MM.1S (cell line): ENCODE data around the gene CYTL1.

Experiments
- DNase-seq: peaks from one replicate; pipeline ENCODE4 v3.0.0-alpha.2; 2015
- H2AFZ ChIP-seq: fragments of 300-600 bp; sonication (generic); 2 replicates; pipeline ENCODE4 v1.6.0; 2016; ENCODE audit warnings: antibody characterized with exemption, low read length
- H3F3A ChIP-seq: fragments of 300-600 bp; sonication (generic); 2 replicates; pipeline ENCODE4 v1.6.1; 2016; ENCODE audit warnings: mild to moderate bottlenecking, antibody characterized with exemption, low read length, moderate library complexity, mixed read lengths; ENCODE audit not compliant: insufficient read depth
- H3K27ac ChIP-seq: fragments of 300-600 bp; sonication (generic); 2 replicates; pipeline ENCODE4 v1.5.1; 2016; ENCODE audit warnings: mild to moderate bottlenecking, low read length
- H3K27me3 ChIP-seq: fragments of 300-600 bp; sonication (generic); replicated peaks from 2 replicates; pipeline ENCODE4 v1.6.0; 2016; ENCODE audit warnings: low read length; ENCODE audit not compliant: insufficient read depth
- H3K36me3 ChIP-seq: fragments of 300-600 bp; sonication (generic); replicated peaks from 2 replicates; pipeline ENCODE4 v1.6.1; 2016; ENCODE audit warnings: mild to moderate bottlenecking, low read length, mixed read lengths; ENCODE audit not compliant: insufficient read depth
- H3K4me1 ChIP-seq: fragments of 300-600 bp; sonication (generic); 2 replicates; pipeline ENCODE4 v1.6.1; 2016; ENCODE audit warnings: low read length, mixed read lengths
- H3K4me2 ChIP-seq: fragments of 300-600 bp; sonication (generic); 2 replicates; pipeline ENCODE4 v1.6.0; 2016; ENCODE audit warnings: low read depth, low read length
- H3K4me3 ChIP-seq: fragments of 300-600 bp; sonication (generic); 2 replicates; pipeline ENCODE4 v1.5.1; 2016; ENCODE audit warnings: low read length, mixed read lengths
- H3K79me2 ChIP-seq: fragments of 300-600 bp; sonication (generic); 2 replicates; pipeline ENCODE4 v1.6.1; 2016; ENCODE audit warnings: mixed run types, low read length, mixed read lengths
- H3K9ac ChIP-seq: fragments of 300-600 bp; sonication (generic); 2 replicates; pipeline ENCODE4 v1.6.1; 2016; ENCODE audit warnings: low read length, mixed read lengths
- H3K9me2 ChIP-seq: fragments of 300-600 bp; sonication (generic); replicated peaks from 2 replicates; pipeline ENCODE4 v1.6.1; 2016; ENCODE audit warnings: mild to moderate bottlenecking, low read length, mixed read lengths; ENCODE audit not compliant: insufficient read depth
- H3K9me3 ChIP-seq: fragments of 300-600 bp; sonication (generic); replicated peaks from 2 replicates; pipeline ENCODE4 v1.6.1; 2016; ENCODE audit warnings: mild to moderate bottlenecking, low read length, mixed read lengths; ENCODE audit not compliant: insufficient read depth
- H4K20me1 ChIP-seq: fragments of 300-600 bp; sonication (generic); 2 replicates; pipeline ENCODE4 v1.6.1; 2016; ENCODE audit warnings: mild to moderate bottlenecking, low read length, moderate library complexity, mixed read lengths; ENCODE audit not compliant: insufficient read depth
- CTCF ChIP-seq: fragments of 300-600 bp; sonication (generic); IDR thresholded peaks from 2 replicates; pipeline ENCODE4 v1.5.1; 2016; ENCODE audit warnings: antibody characterized with exemption, low read length, mixed read lengths
- EZH2 ChIP-seq: fragments of 300-600 bp; sonication (generic); optimal IDR thresholded peaks from 2 replicates; pipeline ENCODE3; 2017; ENCODE audit warnings: low read depth, mild to moderate bottlenecking, antibody characterized with exemption, low read length, mixed read lengths
- EZH2phosphoT487 ChIP-seq: fragments of 300-600 bp; sonication (generic); IDR thresholded peaks from 2 replicates; pipeline ENCODE4 v1.6.1; 2018; ENCODE audit warnings: antibody characterized with exemption, low read length

The CYTL1 gene

GRCh38 chr4:5014007-5014682, 5.1 kb downstream of the CYTL1 start:
- no peaks in the 10 kb centered on the region for H3K4me1 ChIP-seq
- H3K9me3 ChIP-seq = no peaks in the 10 kb centered on the region
- no peak overlapping the region for H3K27ac ChIP-seq
- H3K79me2 ChIP-seq = no peaks in the 10 kb centered on the region
- no peak overlapping the region for H3K9ac ChIP-seq
- H2AFZ ChIP-seq = no peak overlapping the region
- no peaks in the 10 kb centered on the region for H4K20me1 ChIP-seq
- H3K4me2 ChIP-seq = no peak overlapping the region
- H3K36me3 ChIP-seq = no peaks in the 10 kb centered on the region
- no peaks in the 10 kb centered on the region for H3F3A ChIP-seq
- no peaks in the 10 kb centered on the region for H3K9me2 ChIP-seq
- TF ChIP-seq EZH2 = no peak
- TF ChIP-seq CTCF = no peak
- TF ChIP-seq EZH2phosphoT487 = no peak
- DNase-seq = no peak
- H3K27me3 ChIP-seq = no peaks in the 10 kb centered on the region
- H3K4me3 ChIP-seq = no peak overlapping the region

DNA sequence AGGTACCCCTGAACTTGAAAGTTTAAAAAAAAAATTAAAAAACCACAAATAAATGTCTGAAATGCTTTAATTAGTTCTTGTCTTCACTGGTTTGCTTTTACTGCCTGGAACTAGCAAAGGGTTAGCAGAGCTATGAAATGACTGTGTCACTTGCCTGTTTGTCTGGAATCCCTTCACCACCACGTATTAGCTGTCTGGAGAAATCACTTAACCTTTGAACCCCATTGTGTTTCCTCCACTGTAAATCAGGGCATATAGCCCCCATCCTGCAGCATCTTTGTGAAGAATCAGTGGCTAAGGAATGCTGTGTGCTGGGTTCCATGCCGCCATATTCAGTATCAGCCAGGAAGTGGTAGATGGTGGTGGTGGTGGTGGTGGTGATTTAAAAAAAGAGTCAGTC, 6.3 kb downstream of the CYTL1 start:
- Histone ChIP-seq H3K9me2 (no peaks in the 10 kb centered on the region), H3K9ac (no peak overlapping the region), H2AFZ (no peak overlapping the region), H3F3A (no peaks in the 10 kb centered on the region), H4K20me1 (no peaks in the 10 kb centered on the region), H3K36me3 (no peaks in the 10 kb centered on the region), H3K79me2 (no peaks in the 10 kb centered on the region), H3K27me3 (no peaks in the 10 kb centered on the region), H3K27ac (no peak overlapping the region), H3K4me2 (no peak overlapping the region), H3K9me3 (no peaks in the 10 kb centered on the region), H3K4me3 (no peak overlapping the region), H3K4me1 (no peaks in the 10 kb centered on the region)
- no peak for TF ChIP-seq EZH2phosphoT487
- TF ChIP-seq CTCF = no peak
- TF ChIP-seq EZH2 = no peak
- no peak for DNase-seq

DNA sequence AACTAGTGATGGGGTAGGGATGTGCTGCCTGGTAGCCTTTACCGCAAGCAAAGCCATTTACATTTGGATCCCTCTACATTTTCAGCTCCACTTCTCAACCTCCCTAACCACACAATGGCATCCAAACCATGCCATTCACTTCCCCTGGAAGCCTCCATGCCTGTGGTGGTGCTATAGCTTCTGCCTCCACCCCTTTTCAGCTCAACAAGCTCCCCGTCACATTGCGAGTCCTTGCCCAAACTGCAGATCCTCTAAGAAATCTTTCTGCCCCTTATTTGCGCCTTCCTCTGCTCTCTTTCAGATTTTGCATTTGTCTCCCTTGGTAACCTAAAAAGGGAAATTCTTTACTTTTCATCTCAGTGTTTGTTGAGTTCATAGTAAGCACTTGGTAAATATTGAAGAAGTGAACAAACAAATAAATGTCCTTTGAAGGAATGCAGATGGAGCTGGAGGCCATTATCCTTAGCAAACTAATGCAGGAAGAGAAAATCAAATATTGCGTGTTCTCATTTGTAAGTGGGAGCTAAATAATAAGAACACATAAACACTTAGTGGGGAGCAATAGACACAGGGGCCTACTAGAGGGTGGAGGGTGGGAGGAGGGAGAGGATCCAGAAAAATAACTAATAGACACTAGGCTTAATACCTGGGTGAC, 6.9 kb downstream of the CYTL1 start:
- H3K79me2 ChIP-seq = no peaks in the 10 kb centered on the region
- TF ChIP-seq EZH2phosphoT487 (no peak), CTCF (no peak), EZH2 (no peak)
- no peaks in the 10 kb centered on the region for H3K27me3 ChIP-seq
- no peaks in the 10 kb centered on the region for H3K9me3 ChIP-seq
- H3K4me1 ChIP-seq = no peaks in the 10 kb centered on the region
- no peak overlapping the region for H3K4me2 ChIP-seq
- H3K27ac ChIP-seq = no peak overlapping the region
- no peak overlapping the region for H2AFZ ChIP-seq
- no peak for DNase-seq
- H3K9me2 ChIP-seq = no peaks in the 10 kb centered on the region
- H3K36me3 ChIP-seq = no peaks in the 10 kb centered on the region
- no peak overlapping the region for H3K9ac ChIP-seq
- no peaks in the 10 kb centered on the region for H4K20me1 ChIP-seq
- H3F3A ChIP-seq = no peaks in the 10 kb centered on the region
- no peak overlapping the region for H3K4me3 ChIP-seq
